Smooth muscle cell (in vitro differentiated cells): ENCODE results near the gene ZNF282. TPM values are rescaled to one million over a fixed set of nuclear protein-coding genes. Genes with fewer than 3 reads are reported as not detected.

Source experiments
- DNase-seq: peaks from one replicate; lab custom pipeline; 2025; ENCODE audit not compliant: unreplicated experiment; lab: John Stamatoyannopoulos, UW
- H2AFZ ChIP-seq: fragments of 200-600 bp; sonication (generic); 2 replicates; pipeline ENCODE4 v1.6.0; 2016; ENCODE audit warnings: antibody characterized with exemption, low read depth, mild to moderate bottlenecking
- H3F3A ChIP-seq: fragments of 200-600 bp; sonication (generic); 2 replicates; pipeline ENCODE4 v1.6.0; 2017; ENCODE audit warnings: antibody characterized with exemption, low read depth
- H3K27ac ChIP-seq: fragments of 200-600 bp; sonication (generic); 2 replicates; pipeline ENCODE4 v1.5.1; 2016; ENCODE audit warnings: low read depth, mild to moderate bottlenecking
- H3K27me3 ChIP-seq: fragments of 200-600 bp; sonication (generic); 2 replicates; pipeline ENCODE4 v1.6.1; 2016; ENCODE audit warnings: low read depth, mild to moderate bottlenecking
- H3K36me3 ChIP-seq: fragments of 200-600 bp; sonication (generic); 2 replicates; pipeline ENCODE4 v1.5.1; 2016; ENCODE audit warnings: low read depth
- H3K4me1 ChIP-seq: fragments of 200-600 bp; sonication (generic); 2 replicates; pipeline ENCODE4 v1.5.1; 2016; ENCODE audit warnings: low read depth
- H3K4me2 ChIP-seq: fragments of 200-600 bp; sonication (generic); 2 replicates; pipeline ENCODE4 v1.6.0; 2016; ENCODE audit warnings: mild to moderate bottlenecking
- H3K4me3 ChIP-seq: fragments of 200-600 bp; sonication (generic); 2 replicates; pipeline ENCODE4 v1.5.1; 2016; ENCODE audit warnings: mild to moderate bottlenecking
- H3K79me2 ChIP-seq: fragments of 200-600 bp; sonication (generic); 2 replicates; pipeline ENCODE4 v1.6.0; 2016; ENCODE audit warnings: low read depth, mild to moderate bottlenecking
- H3K9ac ChIP-seq: fragments of 200-600 bp; sonication (generic); 2 replicates; pipeline ENCODE4 v1.6.0; 2016; ENCODE audit warnings: low read depth
- H3K9me3 ChIP-seq: fragments of 200-600 bp; sonication (generic); replicated peaks from 2 replicates; pipeline ENCODE4 v1.5.1; 2016; ENCODE audit warnings: low read depth
- H4K20me1 ChIP-seq: fragments of 200-600 bp; sonication (generic); 2 replicates; pipeline ENCODE4 v1.6.0; 2016; ENCODE audit warnings: low read depth
- CTCF ChIP-seq: fragments of 200-600 bp; sonication (generic); IDR thresholded peaks from 2 replicates; pipeline ENCODE4 v1.5.1; 2017; ENCODE audit warnings: borderline replicate concordance, mild to moderate bottlenecking, antibody characterized with exemption; ENCODE audit not compliant: insufficient read depth, poor library complexity, severe bottlenecking
- WGBS: methylation state at CpG from one replicate; pipeline ENCODE4 v1.1.7; 2016; ENCODE audit warnings: low lambda C conversion rate; 5-methylcytosine and 5-hydroxymethylcytosine counted together
- polyA plus RNA-seq: library from polyadenylated mRNA; unstranded; fragments of >200 nt; fragmentation: Nextera tagmentation; extraction: Ambion mirVana; gene quantifications from 2 replicates; pipeline ENCODE4 v1.2.1, GENCODE V29; 2016
- total RNA-seq: library from RNA; depleted of rRNA; stranded (reverse); fragments of >200 nt; gene quantifications from 2 replicates; pipeline ENCODE4 v1.2.3, GENCODE V29; 2014

Gene ZNF282
- total and polyA plus RNA-seq, 2 experiments from 2014 or later = 5.0 to 8.9 TPM

- Histone ChIP-seq H3K27ac (no peak overlapping the region), H3K36me3 (peaks cover 10% of the 10 kb centered on the region), H2AFZ (no peak overlapping the region), H3K27me3 (no peaks in the 10 kb centered on the region), H3K4me1 (no peaks in the 10 kb centered on the region), H3K9me3 (no peaks in the 10 kb centered on the region), H3K4me3 (no peak overlapping the region), H3K79me2 (no peaks in the 10 kb centered on the region), H4K20me1 (peaks cover 3% of the 10 kb centered on the region), H3F3A (no peaks in the 10 kb centered on the region), H3K9ac (no peak overlapping the region), H3K4me2 (no peak overlapping the region)
- WGBS = 89% methylated on average over 6 of the region's 7 CpGs
- no peak for TF ChIP-seq CTCF
- DNase-seq = no peak
These were observed 18.8 kb downstream of the ZNF282 start for GRCh38 chr7:149214020-149214720.

- H3K79me2 ChIP-seq = no peaks in the 10 kb centered on the region
- no peak overlapping the region for H3K4me3 ChIP-seq
- H3K27ac ChIP-seq = no peak overlapping the region
- no peaks in the 10 kb centered on the region for H3K27me3 ChIP-seq
- H4K20me1 ChIP-seq = peaks cover 4% of the 10 kb centered on the region
- no peak overlapping the region for H2AFZ ChIP-seq
- no peaks in the 10 kb centered on the region for H3F3A ChIP-seq
- no peaks in the 10 kb centered on the region for H3K9me3 ChIP-seq
- no peak overlapping the region for H3K9ac ChIP-seq
- H3K4me2 ChIP-seq = no peak overlapping the region
- no peak for TF ChIP-seq CTCF
- peaks cover 10% of the 10 kb centered on the region for H3K36me3 ChIP-seq
- DNase-seq = no peak
- no peaks in the 10 kb centered on the region for H3K4me1 ChIP-seq
- 53% methylated on average over 2 of the region's 2 CpGs for WGBS
These were observed 21.1 kb downstream of the ZNF282 start for GRCh38 chr7:149216402-149216801.

- Histone ChIP-seq H3K27me3 (no peaks in the 10 kb centered on the region), H3K4me3 (no peak overlapping the region), H3K4me2 (no peak overlapping the region), H2AFZ (no peak overlapping the region), H3K4me1 (no peaks in the 10 kb centered on the region), H3F3A (no peaks in the 10 kb centered on the region), H3K9me3 (no peaks in the 10 kb centered on the region), H3K79me2 (no peaks in the 10 kb centered on the region), H4K20me1 (peaks cover 4% of the 10 kb centered on the region), H3K27ac (no peak overlapping the region), H3K36me3 (peaks cover 5% of the 10 kb centered on the region), H3K9ac (no peak overlapping the region)
- 98% methylated on average over 6 of the region's 6 CpGs for WGBS
- no peak for TF ChIP-seq CTCF
- DNase-seq = no peak
These were observed 22.2 kb downstream of the ZNF282 start for GRCh38 chr7:149217570-149217969.
